Left renal cortex interstitium (tissue), 4 donors: Measurements from ENCODE around the gene GLOD4. TPM values are rescaled to one million over a fixed set of nuclear protein-coding genes. Genes with fewer than 3 reads are reported as not detected.
"Not testable (repeated sequence)": the region's sequence is repeated elsewhere in the genome, so short reads cannot be mapped to it uniquely, and the experiment has no call there.

Experiments used
- DNase-seq, 4 donors: peaks; one replicate each; pipeline ENCODE4 v3.0.0-alpha.2; 2013; ENCODE audit warnings: low read depth in 4 of 4, low spot score in 2 of 4, missing footprints in 1 of 4
- polyA plus RNA-seq, 4 donors: library from polyadenylated mRNA; unstranded; fragments of 120-200 nt; gene quantifications; one replicate each; pipeline ENCODE4 v1.2.1, GENCODE V29; 2013; ENCODE audit not compliant: insufficient read length in 4 of 4

The GLOD4 gene
- polyA plus RNA-seq, 4 donors, result 113 to 138 (median 117) TPM

- no peak for DNase-seq
Observed at GRCh38 chr17:784143-784542, 2.1 kb upstream of the GLOD4 start.

- no peak for DNase-seq
Observed at GRCh38 chr17:778096-778495, 4.0 kb downstream of the GLOD4 start.

GRCh38 chr17:774313-774584 is 7.8 kb downstream of the GLOD4 start:
- DNase-seq, result no peak

GRCh38 chr17:773467-774312 is 8.4 kb downstream of the GLOD4 start:
- DNase-seq, result no peak

- no peak for DNase-seq
Observed at GRCh38 chr17:773016-773415, 9.1 kb downstream of the GLOD4 start.

- no peak for DNase-seq
Observed at GRCh38 chr17:767076-767475, 15.0 kb downstream of the GLOD4 start.

- DNase-seq, result no peak
Observed at GRCh38 chr17:760371-760770, 21.7 kb downstream of the GLOD4 start.

GRCh38 chr17:759964-760363 is 22.1 kb downstream of the GLOD4 start:
- DNase-seq, result no peak

GRCh38 chr17:756010-756567 is 26.0 kb downstream of the GLOD4 start:
- not testable (repeated sequence) for DNase-seq

GRCh38 chr17:755319-755961 is 26.6 kb downstream of the GLOD4 start:
- DNase-seq, result not testable (repeated sequence)

GRCh38 chr17:753418-753817 is 28.7 kb downstream of the GLOD4 start:
- no peak for DNase-seq

- DNase-seq, result peak in 1 of 4 donors; percentile 52
Observed at GRCh38 chr17:752620-753219, 29.4 kb downstream of the GLOD4 start.

GRCh38 chr17:752002-752619 is 30.0 kb downstream of the GLOD4 start, which contains the start of gene GEMIN4:
Gene GEMIN4 (minus strand): TSS chr17:752264. CDS start chr17:752142, 122 bp downstream.
- peak; percentile 80 to 90 (median 84) for DNase-seq

- DNase-seq, result no peak
Observed at GRCh38 chr17:751269-752001, 30.6 kb downstream of the GLOD4 start.

GRCh38 chr17:750431-751037 is 31.5 kb downstream of the GLOD4 start:
- DNase-seq, result no peak

- not testable (repeated sequence) for DNase-seq
Observed at GRCh38 chr17:749359-749758, 32.7 kb downstream of the GLOD4 start.

GRCh38 chr17:748604-749003 is 33.5 kb downstream of the GLOD4 start:
- not testable (repeated sequence) for DNase-seq

GRCh38 chr17:746783-747629 is 35.1 kb downstream of the GLOD4 start:
- no peak for DNase-seq

- no peak for DNase-seq
Observed at GRCh38 chr17:746181-746580, 35.9 kb downstream of the GLOD4 start.
